NCI-H2196 treated with DMSO at 0.1 percent for 48 hours (cell line): ENCODE results near the gene KDM4C.

Experiments
- DNase-seq: peaks from one replicate; lab custom pipeline; 2025; ENCODE audit not compliant: unreplicated experiment; lab: John Stamatoyannopoulos, UW

KDM4C gene

DNA sequence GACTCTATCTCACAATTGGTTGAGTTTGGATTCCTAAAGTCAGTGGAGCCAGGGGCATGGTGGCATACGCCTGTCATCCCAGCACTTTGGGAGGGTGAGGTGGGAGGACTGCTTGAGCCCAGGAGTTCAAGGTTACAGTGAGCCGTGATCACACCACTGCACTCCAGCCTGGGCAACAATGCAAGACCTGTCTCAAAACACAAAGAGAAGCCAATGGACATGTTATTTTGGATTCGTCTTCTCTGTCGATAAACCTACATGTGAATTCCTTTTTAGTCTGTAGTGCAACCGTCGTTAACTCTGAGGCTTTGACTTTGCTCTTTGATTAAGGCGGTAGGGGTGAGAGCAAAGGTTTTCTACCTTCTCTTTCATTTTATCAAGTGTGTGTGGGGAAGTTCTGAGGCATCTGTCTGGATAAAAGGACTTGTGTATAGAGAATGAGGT is 142.7 kb downstream of the KDM4C start:
- DNase-seq: no peak

DNA sequence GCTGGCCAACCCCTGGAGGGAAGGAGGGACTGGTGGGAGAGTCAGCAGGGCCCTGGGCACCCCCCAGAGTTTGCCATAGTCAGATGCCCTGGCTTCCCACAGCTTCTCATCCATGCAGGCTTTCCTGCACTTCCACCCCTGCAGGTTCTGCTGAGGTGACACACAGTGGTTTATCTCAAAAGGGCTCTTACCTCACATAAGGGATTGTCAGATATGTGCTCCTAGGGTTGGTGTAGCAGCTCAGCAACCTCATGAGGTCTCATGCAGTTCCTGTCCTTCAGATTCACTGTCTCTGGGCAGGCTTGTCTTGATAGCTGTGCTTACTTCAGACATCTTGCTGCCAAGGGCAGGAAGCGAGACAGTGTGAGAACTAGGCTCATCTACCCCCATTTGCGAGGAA is 143.4 kb downstream of the KDM4C start:
- DNase-seq: no peak

DNA sequence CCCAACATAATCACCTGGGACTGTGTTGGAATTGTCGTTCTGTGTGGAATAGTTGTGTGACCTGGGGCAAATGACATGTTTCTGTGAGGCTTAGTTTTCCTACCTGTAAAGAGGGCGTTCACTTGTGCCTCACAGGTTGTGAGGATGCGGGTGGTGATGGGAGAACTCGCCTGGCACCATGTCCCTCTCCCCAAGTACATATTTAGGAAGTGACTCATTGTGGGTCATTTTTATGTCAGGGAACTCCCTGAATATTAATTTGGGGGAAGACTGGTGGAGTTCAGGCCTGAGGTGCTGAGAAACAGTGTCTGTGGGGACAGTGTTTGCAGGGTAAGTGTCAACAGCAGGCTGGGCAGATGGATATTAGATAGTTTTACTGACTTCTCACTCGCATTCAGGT is 144.7 kb downstream of the KDM4C start:
- DNase-seq: no peak

DNA sequence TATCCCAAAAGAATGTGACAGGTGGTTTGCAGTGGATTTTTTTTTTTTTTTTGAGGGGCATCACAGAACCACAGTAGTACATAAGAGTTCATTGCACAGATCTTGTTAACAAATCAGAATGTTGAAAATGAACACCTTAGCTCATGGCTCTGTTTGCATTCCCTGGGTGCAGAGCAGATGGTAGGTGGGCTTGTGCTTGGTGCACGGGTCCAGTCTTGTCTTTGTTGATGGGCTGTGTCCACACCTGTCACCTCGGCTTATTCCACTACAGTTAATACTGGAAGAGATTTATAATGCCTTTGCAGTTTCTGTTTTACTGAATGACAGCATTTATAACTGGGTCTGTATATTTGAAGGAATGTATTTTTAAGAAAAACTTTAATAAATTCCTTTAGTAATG is 146.6 kb downstream of the KDM4C start:
- DNase-seq: no peak

DNA sequence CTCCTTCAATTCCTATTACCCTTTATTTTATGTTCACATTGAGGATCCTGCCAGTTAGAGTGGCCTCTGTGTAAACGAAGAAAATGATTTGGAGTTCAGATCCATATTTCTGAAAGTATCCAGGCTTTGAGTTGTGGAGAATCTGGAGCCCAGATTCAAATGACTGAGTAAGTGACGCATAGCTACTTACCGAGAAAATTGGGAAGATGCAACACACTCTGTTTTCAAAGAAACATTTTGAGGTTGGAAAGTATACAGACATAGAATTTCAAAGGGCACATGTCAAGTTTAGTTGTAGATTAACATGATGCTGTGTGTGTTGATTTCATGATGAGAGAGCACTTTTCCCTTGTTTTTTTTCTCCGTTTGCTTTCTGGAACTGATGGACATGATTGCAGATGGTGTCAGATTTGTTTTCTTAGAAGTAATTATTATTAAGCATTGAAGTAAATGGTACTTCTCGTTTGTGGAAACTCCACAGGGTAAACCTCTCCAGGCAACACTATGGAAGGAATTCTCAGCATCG is 148.1 kb downstream of the KDM4C start:
- DNase-seq: no peak

DNA sequence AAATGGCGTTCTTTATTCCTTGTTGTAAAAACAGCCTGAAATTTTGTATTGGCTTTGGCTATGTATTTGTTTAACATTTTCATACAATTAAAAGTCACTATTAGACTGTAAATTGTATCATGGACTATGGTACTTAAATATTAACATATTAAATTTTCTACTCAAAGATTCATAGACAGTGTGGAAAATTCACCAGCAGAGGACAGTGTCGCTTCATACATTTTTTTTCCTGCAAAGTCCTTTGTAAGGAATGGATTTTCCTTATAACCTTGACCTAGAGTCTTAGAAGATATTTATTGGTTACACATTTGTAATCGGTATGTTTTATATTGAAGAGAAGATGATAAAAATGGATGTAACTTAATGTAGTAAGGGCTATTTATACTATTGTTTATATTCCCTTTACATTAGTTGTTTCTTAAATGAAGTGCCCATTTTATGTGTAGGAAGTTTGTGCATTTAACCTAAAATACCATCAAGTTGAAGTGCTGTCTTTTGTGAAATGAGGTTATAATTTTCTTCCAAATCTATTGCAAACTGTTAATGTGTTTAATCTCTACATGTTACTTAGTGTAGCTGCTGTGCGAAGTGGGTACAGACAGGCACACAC is 150.1 kb downstream of the KDM4C start:
- DNase-seq: no peak

DNA sequence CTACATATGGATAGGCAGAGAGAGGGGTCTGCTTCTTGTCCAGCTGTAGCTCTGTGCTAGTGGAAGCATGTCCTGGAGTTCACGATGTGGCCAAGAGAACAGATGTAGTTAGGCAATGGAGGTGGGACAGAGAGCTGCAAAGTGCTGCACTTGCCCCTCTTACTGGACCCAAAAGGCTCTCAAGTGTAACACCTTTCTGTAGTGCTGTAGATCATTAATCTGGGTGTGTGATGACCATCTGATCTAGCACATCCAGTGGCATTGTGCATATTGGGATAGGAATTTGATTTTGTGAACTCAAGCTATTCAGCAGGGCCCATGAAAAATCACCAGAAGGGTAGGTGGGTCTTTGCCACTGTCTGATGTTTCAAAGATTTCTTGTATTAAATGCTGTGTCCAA is 151.4 kb downstream of the KDM4C start:
- no peak for DNase-seq

DNA sequence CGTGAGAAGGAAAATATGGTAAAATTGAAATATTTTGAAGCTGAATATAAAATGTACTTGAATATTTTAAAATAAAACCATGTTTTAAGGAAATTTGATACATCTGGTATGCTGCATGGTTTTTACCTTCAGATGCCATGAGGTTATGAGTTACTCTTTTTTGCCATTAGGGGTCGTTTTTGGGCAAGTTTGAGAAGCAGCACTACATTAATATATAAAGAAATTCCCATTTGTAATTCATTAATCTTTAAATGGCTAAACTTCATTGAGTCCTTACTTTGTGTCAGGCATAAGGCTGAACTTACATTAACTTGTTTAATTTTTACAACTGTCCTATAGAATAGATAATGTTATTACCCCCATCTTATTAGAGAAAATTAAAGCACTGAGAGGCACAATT is 152.3 kb downstream of the KDM4C start:
- DNase-seq: no peak

DNA sequence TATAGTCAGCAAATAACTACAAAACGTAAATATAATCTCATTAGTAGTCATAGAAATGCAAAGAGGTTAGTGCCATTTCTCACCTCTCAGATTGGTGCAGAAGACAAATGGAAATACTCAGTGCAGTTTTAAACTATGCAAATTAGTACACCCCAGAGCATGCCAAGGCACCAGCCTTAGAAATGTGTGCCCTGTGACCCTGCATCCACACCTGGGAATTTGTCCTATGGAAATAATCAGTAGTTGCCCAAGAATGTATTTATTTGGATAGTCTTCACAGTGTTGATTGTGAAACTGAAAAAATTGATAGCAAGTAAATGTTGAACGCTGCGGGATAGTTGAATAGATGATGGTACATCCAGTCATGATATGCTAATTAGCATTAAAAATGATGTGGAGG is 152.7 kb downstream of the KDM4C start:
- no peak for DNase-seq

DNA sequence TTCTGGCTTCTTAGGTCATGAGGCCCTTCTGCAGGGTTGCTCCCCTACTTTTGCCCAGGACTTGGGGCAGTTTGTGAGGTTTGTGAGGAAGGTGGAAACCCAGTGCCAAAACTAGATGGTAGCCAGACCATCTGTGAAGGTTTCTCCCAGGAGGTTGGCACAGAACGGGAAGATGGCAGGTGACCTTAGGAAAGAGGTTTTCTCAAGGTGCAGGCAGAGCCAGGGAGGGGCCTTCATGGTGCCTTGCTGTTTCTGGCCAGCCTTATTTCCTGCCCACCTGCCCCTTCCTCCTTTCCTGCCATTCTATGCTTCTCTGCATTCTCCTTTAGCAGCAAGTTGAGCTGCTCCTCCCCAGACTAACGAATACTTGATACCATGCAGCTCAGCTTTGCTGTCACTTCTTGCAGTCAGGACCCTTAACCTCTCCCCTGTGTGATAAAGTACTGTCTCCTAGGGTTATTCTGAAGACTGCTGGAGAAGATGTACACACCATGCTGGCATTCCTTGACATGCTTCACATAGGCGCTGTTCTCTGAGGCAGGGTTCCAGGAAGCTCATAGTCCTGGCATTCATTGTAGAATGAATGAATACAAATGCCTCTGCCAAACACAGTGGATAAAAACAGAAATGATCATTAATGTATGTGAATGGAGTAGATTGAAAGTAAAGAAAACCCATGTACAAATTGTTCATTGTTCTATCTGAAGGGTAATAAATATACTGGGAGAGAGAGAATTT is 154.3 kb downstream of the KDM4C start:
- no peak for DNase-seq

DNA sequence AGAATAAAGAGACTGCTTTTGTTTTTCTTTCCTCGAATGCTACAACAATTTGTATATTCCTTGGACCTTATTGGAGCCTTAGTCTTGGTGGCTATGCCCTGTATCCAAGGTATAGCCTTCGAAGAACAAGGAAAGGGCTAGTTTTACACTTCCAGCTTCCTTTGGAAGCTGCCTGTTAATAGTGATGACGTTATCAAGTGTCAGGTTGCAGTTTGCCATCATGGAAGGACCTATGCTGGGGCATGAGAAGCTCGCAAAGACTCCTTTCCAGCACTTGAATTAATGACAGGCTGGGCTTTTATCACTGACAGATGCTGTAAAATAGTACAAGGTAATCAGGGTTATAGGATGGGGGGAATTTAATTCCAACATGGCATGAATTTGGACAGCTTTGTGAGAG is 157.9 kb downstream of the KDM4C start:
- DNase-seq: no peak

DNA sequence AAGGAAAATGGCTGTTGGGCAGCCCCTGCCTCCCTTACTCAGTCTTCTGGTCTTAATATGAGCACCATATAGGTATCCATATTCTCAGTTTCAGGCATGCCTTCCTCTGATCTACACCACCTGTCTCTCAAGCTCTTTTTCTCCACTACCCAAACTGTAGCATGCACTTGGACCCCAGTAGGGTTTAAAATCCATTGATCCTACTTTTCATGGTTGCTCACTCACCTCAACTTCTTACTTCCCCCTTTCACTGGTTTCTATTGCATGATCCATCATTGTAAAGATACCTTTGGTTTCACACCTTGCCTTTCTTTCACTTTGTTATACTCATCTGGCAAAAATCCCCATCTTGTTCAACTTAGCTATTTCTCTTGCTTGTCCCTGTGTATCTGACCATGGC is 159.4 kb downstream of the KDM4C start:
- DNase-seq: no peak

DNA sequence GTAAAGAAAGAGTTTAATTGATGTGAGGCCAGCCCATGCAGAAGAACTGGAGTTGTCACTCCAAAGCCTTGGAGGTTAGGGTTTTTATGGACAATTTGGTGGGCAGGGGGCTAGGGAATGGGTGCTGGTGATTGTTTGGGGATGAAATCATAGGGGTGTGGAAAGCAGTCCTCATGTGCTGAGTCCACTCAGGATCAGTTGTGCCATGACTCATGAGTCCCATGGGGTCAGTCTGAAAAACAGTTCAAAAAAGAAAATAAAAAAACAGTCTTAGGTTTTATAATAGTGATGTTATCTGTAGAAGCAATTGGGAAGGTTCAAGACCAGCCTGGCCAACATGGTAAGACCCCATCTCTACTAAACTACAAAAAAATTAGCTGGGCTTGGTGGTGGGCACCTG is 162.3 kb downstream of the KDM4C start:
- no peak for DNase-seq

DNA sequence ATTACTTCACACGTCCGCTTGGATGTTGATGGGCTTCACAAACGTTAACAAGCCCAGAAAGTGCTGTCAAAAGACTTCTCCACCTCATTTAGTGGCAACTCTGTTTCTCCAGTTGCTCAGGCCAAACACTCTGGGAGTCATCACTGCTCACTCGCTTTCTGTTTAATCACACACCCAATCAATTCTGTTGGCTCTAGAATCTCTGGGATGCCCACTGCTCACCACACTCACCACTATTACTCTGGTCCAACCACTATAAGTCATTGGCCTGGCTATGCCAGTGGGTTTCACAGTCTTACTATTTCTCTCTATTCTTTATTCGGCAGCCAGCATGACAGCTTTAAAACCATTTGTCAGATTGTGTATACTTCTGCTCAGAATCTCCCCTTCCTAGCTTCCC is 163.5 kb downstream of the KDM4C start:
- no peak for DNase-seq

DNA sequence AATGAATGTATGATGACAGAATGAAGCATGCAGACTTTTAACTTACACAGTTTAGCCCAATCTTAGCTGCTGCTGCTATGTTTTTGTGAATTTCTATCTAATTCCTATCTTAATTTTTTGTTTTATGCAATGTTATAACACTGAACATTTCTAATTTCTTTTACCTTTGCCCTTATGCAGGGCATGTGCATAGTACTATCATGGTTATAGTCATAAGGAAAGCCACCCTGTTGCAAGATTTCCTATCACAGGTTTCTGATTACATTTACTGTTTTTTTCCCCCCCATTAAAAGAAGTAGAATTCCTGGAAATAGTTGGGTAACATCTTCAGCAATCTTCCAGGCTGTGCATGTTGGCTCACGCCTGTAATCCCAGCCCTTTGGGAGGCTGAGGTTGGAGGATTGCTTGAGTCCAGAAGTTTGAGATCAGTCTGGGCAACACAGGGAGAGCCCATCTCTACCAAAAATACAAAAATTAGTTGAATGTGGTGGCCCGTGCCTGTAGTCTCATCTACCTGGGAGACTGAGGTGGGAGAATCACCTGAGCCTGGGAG is 164.4 kb downstream of the KDM4C start:
- no peak for DNase-seq

DNA sequence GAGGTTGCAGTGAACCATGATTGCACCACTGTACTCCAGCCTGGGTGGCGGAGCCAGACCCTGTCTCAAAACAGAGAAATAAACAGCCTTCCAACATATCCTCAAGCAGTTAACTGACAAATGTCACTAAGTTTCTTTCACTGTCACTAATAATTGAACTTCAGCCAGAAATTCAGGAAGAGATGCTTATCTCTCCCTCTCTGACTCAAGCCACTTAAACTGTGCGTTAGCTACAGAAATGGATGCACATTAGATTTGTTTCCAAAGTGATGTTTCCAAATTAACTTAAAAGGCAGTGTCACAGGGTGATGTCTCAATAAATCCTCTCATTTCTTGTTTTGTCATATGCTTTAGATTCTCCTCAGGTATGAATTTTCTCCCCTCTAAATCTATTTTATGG is 164.9 kb downstream of the KDM4C start:
- DNase-seq: no peak

DNA sequence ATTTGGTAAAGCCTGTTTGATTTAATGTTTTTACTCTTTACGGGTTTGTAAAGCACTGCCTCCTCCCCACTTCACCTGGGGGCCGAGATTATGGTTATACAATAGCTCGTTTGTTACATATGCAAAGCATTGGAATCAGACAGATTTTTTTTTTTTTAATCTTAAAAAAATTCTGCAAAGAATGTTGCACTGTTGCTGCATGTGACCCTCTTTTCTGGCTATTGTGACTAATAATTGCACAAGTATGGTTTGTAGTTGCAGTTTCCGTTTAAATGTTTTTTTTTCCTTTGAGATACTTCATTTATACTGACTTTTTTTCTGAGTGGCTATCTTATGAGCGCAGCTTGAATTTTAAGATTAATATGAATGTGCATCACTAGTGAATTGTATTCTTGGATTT is 165.3 kb downstream of the KDM4C start:
- no peak for DNase-seq

DNA sequence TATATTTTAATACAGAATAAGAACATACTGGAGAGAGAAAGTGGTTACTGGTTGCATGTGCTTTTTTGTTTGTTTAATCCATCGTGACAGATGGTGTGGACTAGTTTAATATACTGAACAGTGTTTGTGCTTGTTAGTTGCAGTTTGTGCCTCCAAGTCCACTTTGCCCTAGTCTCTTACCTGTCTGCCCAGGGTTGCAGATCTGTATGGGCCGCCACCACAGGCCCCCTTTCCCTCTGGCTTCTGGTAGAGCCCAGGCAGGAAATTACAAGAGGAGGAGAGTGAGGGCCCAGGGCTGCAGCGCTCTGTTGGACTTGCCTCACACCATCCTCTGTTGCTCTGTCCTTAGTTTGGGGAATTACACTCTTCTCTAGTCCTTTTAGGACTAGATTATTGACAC is 166.4 kb downstream of the KDM4C start:
- DNase-seq: no peak

DNA sequence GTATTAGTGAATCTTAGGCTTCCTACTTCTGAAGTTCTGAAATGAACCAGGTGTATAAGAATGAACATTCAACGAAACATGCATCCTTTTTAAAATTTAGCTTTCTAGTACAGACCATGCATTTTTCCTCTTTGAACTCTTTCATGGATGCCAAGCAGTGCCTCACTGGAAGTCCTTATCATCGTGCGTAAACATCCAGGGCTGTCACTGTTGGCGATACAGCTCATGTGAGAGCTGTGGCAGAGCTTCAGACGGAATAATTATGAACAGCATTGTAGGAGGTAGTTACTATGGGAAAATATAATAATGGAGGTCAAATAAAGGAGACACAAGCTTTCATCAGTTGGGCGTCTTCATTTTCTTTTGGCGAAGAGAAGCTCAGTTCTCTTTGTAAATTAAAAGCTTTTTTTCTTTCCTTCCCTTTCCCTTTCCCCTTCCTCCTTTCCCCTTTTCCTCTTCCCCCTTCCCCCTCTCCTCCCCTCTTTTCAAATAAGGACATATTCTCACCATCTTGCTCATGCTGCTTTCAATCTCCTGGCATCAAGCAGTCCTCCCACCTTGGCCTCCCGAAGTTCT is 167.3 kb downstream of the KDM4C start:
- DNase-seq: no peak

DNA sequence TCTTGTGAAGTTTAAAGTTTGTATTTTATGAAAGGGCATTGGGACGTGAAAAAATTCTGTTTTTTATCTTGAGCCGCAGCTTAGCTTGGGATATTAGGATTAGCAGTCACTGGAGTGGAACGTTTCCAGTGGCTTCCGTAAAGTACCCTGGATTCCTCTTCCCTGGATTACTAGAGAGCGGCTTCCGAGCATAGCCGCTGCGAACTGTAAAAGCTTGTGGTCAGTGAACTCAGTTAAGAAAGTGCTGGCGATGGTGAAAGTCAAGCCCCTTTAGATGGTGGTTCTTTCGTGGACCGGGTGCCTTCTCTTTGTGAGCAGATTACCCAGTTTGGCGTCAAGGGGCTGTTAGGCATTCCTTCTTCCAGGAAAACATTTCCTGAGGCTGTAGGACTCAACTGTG is 168.1 kb downstream of the KDM4C start:
- no peak for DNase-seq

DNA sequence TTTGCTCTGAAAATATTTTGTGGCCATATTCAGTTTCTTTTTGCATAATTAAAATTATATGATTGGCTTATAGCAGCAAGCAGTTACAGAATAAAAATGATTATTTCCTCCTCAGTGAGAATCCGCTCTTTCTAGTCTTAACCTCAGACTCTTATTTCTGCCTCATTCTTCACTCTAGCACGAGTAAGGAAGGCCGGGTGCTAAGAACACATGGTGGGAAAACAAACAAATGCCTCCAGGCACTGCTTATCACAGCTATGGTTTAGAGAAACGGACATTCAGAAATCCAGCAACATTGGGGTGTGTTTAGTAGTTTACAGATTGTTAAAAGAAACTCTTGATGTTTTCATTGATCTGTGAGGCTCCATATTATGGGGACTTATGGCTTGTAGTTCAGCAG is 168.7 kb downstream of the KDM4C start:
- DNase-seq: no peak

DNA sequence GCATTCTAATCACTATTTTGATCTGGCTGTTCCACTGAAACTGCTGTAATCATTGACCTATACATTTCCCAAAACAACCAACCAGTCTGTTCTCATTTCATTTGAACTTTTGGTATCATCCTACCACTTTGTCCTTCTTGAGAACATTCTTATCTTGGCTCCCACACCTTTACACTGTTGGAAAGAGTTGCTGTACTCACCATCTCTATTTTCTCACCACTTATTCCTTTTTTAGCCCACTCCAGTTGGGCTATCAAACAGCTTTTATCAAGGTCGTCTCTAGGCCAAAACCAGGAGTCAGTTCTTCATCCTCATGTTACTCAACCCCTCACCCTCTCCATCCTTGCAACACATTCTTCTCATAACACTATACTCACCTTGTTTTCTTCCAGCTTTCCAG is 170.1 kb downstream of the KDM4C start:
- no peak for DNase-seq
